Measurements from ENCODE around the gene BICRAL. TPM values are rescaled to one million over a fixed set of nuclear protein-coding genes. Genes with fewer than 3 reads are reported as not detected.

Gene BICRAL
- polyA plus RNA-seq, 1 of the 3 experiments (the other 2 are of a cell fraction), result 5.1 TPM

GRCh38 chr6:42766163-42766670 is 15.6 kb upstream of the BICRAL start (continued):
- TF ChIP-seq RXRA (IDR thresholded peaks at IDR 0.05; ENCODE audit: borderline replicate concordance, low read depth), result 0 out of 2 replicates have a peak, but pooled peaks have one; percentile 56
- TF ChIP-seq IRF3 (IDR thresholded peaks at IDR 0.05; ENCODE audit: low read depth, low read length), result no peak
- no peak for TF ChIP-seq RAD21 (IDR thresholded peaks at IDR 0.05; ENCODE audit: low read length)
- no peak for TF ChIP-seq ELF1 (IDR thresholded peaks at IDR 0.05)
- TF ChIP-seq NFIC (IDR thresholded peaks at IDR 0.05; ENCODE audit: borderline replicate concordance), result peak; percentile 37; the same call in 1 of the 2 replicates
- no peak for TF ChIP-seq EZH2phosphoT487 (IDR thresholded peaks at IDR 0.05; ENCODE audit: borderline replicate concordance, low read depth)
- TF ChIP-seq TAF1 (IDR thresholded peaks at IDR 0.05; ENCODE audit: borderline replicate concordance, low read depth, low read length), result no peak
- no peak for TF ChIP-seq CTCF (IDR thresholded peaks at IDR 0.05)
- peak; percentile 40; the same call in 1 of the 2 replicates for TF ChIP-seq YY1 (IDR thresholded peaks at IDR 0.05; ENCODE audit: low read depth)
- TF ChIP-seq TCF12 (IDR thresholded peaks at IDR 0.05), result peak; percentile 68
- TF ChIP-seq USF2 (IDR thresholded peaks at IDR 0.05; ENCODE audit: borderline replicate concordance, low read depth, low read length), result no peak
- peak; percentile 53 for TF ChIP-seq PBX3 (IDR thresholded peaks at IDR 0.05)
- TF ChIP-seq USF1 (IDR thresholded peaks at IDR 0.05; ENCODE audit: borderline replicate concordance, low read depth), result no peak
- TF ChIP-seq SIN3A (IDR thresholded peaks at IDR 0.05; ENCODE audit: borderline replicate concordance, low read depth, low read length), result no peak

GRCh38 chr6:42769051-42769450 is 12.8 kb upstream of the BICRAL start:
- H3K4me2 ChIP-seq, result no peak overlapping the region
- ChIA-PET CTCF (no interaction called here), POLR2A (interaction anchor here (2.6 kb wide), 1 partner anchor 13 kb away, joined by 15 read pairs; the partner anchor contains the start of gene BICRAL)
- no peaks in the 10 kb centered on the region for H3K9me3 ChIP-seq
- no peak overlapping the region for H3K9ac ChIP-seq
- H3K27ac ChIP-seq (ENCODE audit: low read depth in 2 of 2, low read length in 1 of 2), result no peak overlapping the region
- no peaks in the 10 kb centered on the region for H3K27me3 ChIP-seq (ENCODE audit: insufficient read depth)
- no peaks in the 10 kb centered on the region for H3K36me3 ChIP-seq (replicated peaks in 1 of 2; ENCODE audit: control insufficient read depth in 1 of 2, insufficient read depth in 2 of 2, low read length in 1 of 2)
- H2AFZ ChIP-seq (ENCODE audit: low read depth), result no peak overlapping the region
- no peak for DNase-seq
- WGBS (ENCODE audit: low lambda C conversion rate), result 100% methylated on average over 3 of the region's 4 CpGs
- H3K4me1 ChIP-seq (ENCODE audit: control insufficient read depth in 1 of 2, insufficient read depth in 2 of 2, low read depth in 1 of 2, low read length in 1 of 2), result 0 out of 4 replicates have a peak, but pooled peaks cover 0 to 10% of the 10 kb centered on the region in 2 experiments
- no peaks in the 10 kb centered on the region for H3K9me2 ChIP-seq
- no peaks in the 10 kb centered on the region; the same call in 1 of the 2 replicates for H3K79me2 ChIP-seq (ENCODE audit: insufficient read depth)
- H4K20me1 ChIP-seq (ENCODE audit: insufficient read depth), result no peaks in the 10 kb centered on the region
- H3K4me3 ChIP-seq (ENCODE audit: low read depth in 2 of 2, low read length in 1 of 2), result no peak overlapping the region
- peaks cover 23% of the 10 kb centered on the region for H3F3A ChIP-seq (replicated peaks; ENCODE audit: insufficient read depth)
- TF ChIP-seq GATA2 (CRISPR knock-in tag; IDR thresholded peaks at IDR 0.05) (no peak), RFX5 (IDR thresholded peaks at IDR 0.05; ENCODE audit: low read length) (no peak), USF1 (IDR thresholded peaks at IDR 0.05; ENCODE audit: borderline replicate concordance, low read depth) (no peak), USF2 (IDR thresholded peaks at IDR 0.05; ENCODE audit: borderline replicate concordance, low read depth, low read length) (no peak), PBX3 (IDR thresholded peaks at IDR 0.05) (no peak), RCOR1 (IDR thresholded peaks at IDR 0.05; ENCODE audit: low read length) (no peak), EP300 (IDR thresholded peaks at IDR 0.05; ENCODE audit: borderline replicate concordance in 1 of 2, low read depth in 1 of 2, low read length in 1 of 2) (no peak), ELF1 (IDR thresholded peaks at IDR 0.05) (no peak), MEF2A (IDR thresholded peaks at IDR 0.05; ENCODE audit: borderline replicate concordance, low read depth) (no peak), IRF3 (IDR thresholded peaks at IDR 0.05; ENCODE audit: low read depth, low read length) (no peak), YY1 (IDR thresholded peaks at IDR 0.05; ENCODE audit: low read depth) (no peak)
